GM18517 (cell line): Measurements from ENCODE around the gene OR51M1.

Experiments
- ATAC-seq: cut with Tn5 transposase; IDR thresholded peaks from one replicate; pipeline ENCODE4 v1.9.1; 2021; ENCODE audit warnings: mild to moderate bottlenecking, moderate library complexity; ENCODE audit not compliant: unreplicated experiment

The OR51M1 gene

DNA sequence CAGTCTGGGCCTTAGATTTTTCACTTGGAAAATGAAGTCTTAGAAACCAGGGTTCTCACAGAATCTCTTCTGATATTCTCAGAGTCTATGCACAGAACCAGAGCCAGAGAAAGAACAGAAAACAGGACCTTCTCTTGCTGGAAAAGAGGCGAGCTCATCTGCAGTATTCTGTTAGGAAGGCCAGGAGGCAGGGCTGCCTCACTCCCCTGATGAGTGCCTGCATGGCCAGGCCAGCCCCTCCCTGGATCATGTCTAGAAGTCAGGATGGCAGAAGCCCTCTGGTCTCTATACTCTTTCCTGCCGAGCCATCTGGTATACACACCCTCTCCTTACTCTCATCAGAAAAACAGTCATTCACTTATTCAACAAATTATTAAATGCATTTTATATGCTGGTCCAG is 723 bp downstream of the OR51M1 start:
- no peak for ATAC-seq

DNA sequence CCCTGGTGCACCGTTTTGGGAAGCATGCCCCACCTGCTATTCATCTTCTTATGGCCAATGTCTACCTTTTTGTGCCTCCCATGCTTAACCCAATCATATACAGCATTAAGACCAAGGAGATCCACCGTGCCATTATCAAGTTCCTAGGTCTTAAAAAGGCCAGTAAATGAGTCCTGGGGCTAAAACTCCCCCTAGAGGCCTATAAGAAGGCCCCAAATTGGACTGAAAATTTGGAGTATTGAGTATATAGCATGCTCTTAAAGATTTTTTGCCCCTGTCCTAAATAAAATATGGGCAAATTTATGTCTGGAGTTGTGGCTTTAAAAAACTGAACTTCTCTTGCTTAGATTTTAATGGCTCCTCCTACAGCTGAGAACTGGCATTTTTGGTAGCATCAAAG is 6.6 kb downstream of the OR51M1 start:
- no peak for ATAC-seq

DNA sequence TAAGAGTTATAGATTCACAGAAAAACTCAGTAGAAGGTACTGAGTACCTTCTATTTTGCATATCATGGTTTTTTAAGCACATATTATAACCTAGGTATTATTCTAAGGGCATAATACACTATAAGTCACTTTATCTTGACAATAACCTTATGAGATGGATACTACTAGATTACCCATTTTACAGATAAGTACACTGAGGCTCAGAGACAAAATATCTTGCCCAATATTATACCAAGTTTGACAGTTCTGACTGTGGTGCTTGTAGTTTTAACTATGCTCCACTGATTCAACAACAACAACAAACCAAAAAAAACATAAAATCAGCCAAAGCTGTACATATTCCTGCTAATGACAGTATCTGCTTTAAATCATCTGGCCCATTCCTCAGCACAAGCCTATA is 10.5 kb downstream of the OR51M1 start:
- ATAC-seq: no peak

- no peak for ATAC-seq
These were observed 15.3 kb downstream of the OR51M1 start for GRCh38 chr11:5398936-5399335.

GRCh38 chr11:5405173-5405572 is 21.6 kb downstream of the OR51M1 start:
- ATAC-seq: no peak

DNA sequence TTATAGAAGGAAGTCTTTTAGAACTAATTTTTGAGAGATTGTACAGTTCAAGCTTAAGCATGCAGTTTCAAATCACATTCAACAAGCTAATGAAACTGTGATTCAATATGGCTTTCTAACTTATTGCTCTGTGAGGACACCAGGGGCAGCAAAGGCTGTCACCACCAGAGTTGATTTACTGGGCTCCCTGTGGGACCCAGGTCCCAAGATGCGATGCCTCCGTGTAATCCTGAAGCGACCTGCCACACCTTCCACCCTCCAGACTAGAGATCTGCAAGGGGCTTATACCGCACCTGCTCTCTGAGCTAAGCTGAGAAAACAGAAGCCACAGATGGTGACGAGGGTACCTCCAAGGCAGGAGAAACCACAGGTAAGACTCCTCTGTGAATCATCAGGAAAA is 37.4 kb downstream of the OR51M1 start:
- ATAC-seq: no peak

DNA sequence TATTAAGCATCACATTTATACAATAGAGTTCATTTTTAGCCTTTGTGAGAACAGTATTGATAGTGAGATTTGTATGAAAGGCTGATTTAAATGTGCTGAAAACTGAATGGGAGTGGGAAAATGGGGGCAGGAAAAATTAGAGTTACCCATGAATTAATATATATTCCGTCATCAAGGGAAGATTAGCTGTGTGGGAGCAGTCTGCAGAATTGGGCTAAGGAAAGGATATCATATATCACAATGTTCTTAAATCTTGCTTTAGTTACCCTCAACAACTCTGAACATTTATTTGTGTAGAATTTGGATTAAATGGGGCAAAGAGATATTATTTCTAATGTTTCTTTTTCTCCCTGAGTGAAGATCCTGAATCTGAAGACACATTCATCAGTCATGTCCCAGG is 38.2 kb downstream of the OR51M1 start, which contains the start of gene OR51Q1:
Gene OR51Q1 (plus strand): TSS at position 301 of the 400 bp plus-strand sequence. CDS start 90 bp downstream, at position 391.
- ATAC-seq: no peak

- ATAC-seq: no peak
These were observed 39.5 kb downstream of the OR51M1 start for GRCh38 chr11:5423131-5423530.

DNA sequence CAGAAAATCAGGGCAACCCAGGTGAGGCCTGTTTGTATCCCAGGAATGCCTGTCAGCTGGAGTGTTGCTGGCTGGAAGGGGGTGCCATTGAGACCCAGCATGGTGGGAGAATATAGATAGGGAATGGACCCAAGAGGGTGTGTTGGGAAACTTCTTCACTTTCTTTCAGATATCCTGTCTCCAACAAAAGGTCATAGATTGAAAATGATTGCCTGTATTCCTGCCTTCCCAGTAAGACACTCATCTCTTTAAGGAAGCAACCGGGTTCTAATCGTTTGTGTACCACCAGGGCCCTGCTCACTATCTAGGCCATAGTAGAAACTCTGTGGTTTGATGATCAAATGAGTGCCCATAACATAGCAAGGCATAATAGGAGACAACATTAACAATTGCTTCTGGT is 57.8 kb downstream of the OR51M1 start, which contains the start of gene OR51I1:
Gene OR51I1 (minus strand): TSS at position 101 of the 400 bp plus-strand sequence. CDS start 0 bp downstream, at position 101.
- ATAC-seq: no peak
